NK-92 (cell line): Measurements from ENCODE around the gene UBFD1.
"Not testable (repeated sequence)": the region's sequence is repeated elsewhere in the genome, so short reads cannot be mapped to it uniquely, and the experiment has no call there.

ENCODE experiments used
- DNase-seq: peaks from one replicate; lab custom pipeline; 2025; ENCODE audit not compliant: unreplicated experiment; lab: John Stamatoyannopoulos, UW

Gene UBFD1

DNA sequence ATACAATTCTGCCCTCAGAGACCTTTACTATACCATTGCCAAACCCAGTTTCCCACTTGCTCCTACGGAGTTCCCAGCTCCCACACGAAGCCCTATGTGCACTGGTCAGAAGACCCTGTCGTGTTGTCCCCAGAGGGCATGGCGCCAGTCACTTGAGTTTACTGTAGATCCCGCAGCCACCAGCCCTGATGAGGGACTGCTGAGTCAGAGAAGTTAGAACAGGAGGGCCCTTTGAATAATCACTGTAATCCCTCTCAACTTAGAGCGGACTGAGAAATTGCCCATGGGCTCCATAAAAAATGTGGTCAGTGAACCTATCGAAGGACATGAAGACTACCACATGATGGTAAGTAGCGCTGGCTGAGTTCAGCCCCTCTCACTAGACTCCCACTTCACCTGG lies 9.2 kb downstream of the UBFD1 start:
- no peak for DNase-seq

DNA sequence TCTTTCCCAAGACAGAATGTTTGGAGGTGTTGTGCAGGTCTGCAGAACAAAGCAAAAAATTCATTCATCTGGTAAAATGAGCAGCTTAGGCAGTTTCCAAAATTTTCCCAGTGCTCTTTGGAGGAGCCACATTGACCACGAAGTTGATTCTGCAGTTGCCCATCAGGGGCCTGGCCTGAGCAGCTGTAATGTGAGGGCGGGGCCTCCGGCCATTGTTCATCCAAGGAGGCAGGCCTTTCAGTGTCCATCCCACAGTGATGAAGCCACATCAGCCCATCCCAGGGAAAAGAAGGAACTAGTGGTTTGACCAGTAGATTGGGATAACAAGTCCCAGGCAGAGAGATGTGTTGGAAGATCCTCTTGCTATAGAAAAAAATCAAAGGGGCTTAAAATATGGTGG lies 10.1 kb downstream of the UBFD1 start:
- DNase-seq = no peak

- DNase-seq = no peak
Measured at GRCh38 chr16:23570992-23571632, 13.6 kb downstream of the UBFD1 start.

- no peak for DNase-seq
Measured at GRCh38 chr16:23571895-23572294, 14.4 kb downstream of the UBFD1 start.

DNA sequence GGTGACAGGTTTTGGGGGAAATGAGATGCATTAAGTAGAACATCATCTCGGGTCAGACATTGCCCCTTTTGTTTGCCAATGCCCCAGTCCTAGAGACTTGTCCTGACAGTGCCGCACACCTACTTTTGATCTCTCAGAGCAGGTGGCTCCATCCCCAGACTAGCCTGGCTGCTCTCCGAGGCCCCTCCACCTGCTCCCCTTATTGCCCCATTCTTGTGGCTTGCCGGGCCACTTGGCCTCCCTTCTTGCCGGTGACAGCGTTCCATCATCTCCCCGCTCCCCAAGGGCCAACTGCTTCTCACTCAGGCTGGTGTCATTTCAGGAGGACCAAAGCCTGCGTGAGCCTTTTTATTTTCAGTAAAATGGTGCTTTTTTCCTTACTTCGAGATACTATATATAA lies 14.9 kb downstream of the UBFD1 start:
- no peak for DNase-seq

- DNase-seq = no peak
Measured at GRCh38 chr16:23573817-23574216, 16.3 kb downstream of the UBFD1 start.

DNA sequence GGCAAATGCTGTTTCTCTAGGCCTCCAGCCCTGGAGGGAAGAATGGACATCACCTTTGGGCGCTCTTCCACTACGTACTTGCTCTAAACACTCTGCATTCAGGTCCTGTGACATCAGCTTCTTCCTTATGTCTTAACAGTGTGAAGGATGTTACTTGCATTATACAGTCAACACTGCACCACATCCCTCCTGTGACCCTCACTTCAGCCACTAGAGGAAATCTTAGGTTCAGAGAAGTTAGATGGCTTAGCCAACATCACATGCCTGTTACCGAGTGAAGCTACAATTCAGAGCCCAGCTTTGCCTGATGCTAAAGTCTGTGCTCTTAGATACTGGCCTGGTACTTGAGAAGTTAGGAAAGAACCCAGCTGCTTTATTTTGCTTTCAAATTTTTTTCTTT lies 18.3 kb downstream of the UBFD1 start:
- DNase-seq = no peak

- DNase-seq = no peak
Measured at GRCh38 chr16:23577493-23577892, 20.0 kb downstream of the UBFD1 start.

GRCh38 chr16:23578101-23578830 lies 20.7 kb downstream of the UBFD1 start:
- DNase-seq = no peak

DNA sequence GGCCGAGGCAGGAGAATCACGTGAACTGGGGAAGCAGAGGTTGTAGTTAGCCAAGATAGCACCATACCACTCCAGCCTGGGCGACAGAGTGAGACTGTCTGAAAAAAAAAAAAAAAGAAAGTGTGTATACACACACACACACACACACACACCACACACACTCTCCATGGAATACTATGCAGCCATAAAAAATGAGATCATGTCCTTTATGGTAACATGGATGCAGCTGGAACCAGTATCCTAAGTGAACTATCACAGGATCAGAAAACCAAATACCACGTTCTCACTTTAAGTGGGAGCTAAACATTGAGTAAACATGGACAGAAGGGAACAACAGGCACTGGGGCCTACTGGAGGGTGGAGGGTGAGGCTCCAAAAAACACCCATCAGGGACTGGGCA lies 21.8 kb downstream of the UBFD1 start:
- DNase-seq = no peak

DNA sequence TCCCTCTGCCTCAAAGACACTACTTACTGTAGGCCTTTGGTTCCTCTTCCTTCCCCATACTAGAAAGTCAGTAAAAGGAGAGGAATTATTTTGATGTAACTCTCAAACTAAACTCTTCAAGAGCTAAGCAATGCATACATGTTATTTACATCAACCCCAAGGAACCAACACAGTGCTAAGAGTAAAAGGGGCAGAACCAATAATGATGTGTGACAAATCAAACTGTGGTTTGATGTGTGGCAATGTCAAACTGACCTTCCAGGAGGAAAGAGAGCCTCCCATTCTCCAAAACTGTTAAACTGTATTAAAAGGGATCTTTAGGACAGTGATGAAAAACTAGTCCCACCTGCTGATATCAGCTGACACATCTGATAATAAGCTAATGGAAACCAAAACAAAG lies 22.9 kb downstream of the UBFD1 start:
- DNase-seq = no peak

DNA sequence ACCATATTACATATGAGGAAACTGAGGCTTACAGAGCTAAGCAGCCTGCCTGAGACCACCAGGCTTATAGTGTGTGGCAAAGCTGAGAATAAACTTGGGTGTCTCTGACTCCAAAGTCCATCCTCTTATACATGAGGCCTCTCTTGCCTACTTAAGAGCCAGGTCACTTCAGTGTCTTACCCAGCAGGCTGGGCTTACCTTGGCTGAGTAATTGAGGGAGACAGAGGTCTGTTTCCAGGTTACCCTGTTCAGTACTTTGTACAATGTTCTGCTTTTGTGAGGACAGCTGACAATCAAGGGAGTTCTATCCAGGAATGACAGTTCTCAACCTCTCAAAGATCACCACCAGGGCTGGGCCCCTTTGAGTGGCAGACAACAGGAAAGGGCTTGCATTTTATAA lies 24.2 kb downstream of the UBFD1 start:
- DNase-seq = no peak

- not testable (repeated sequence) for DNase-seq
Measured at GRCh38 chr16:23583271-23583670, 25.7 kb downstream of the UBFD1 start.

DNA sequence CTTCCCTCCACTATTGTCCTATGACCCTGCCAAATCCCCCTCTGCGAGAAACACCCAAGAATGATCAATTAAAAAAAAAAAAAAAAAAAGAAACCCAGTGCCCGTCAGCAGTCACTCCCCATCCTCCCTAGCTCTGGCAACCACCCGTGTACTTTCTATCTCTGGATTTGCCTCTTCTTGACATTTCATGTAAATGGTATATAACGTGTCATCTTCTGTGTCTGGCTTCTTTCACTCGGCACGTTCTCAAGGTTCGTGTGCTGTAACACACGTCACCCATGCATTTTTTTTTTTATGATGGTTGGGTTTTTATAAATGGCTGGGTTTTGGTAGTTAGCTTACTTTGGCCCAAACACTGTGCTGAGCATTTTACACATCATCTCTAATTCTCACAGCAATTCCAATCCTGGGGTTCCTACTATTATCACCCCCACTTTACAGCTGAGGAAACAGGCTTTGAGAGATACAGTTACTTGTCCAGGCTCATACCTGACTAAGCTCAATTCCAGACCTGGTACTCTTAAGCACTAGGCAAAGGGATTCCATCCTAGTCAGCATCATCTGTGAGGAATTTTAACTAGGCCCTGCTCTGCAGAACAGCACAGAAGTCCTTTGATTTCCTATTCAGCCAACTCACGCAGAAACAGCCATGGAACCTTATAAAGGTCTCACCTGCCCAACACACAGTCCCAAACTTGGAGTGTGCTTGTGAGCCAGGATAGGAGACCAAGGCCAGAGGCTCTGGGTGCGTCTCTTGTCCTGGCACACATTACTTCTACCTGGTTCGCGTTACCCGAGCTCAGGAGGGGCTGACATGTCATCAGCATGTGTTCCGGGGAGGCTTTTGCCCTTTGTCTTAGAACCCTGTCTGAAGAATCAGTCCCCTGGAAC lies 26.9 kb downstream of the UBFD1 start:
- no peak for DNase-seq

GRCh38 chr16:23587726-23588125 lies 30.2 kb downstream of the UBFD1 start:
- no peak for DNase-seq

- no peak for DNase-seq
Measured at GRCh38 chr16:23590181-23590580, 32.7 kb downstream of the UBFD1 start.

GRCh38 chr16:23594186-23594585 lies 36.7 kb downstream of the UBFD1 start:
- no peak for DNase-seq

DNA sequence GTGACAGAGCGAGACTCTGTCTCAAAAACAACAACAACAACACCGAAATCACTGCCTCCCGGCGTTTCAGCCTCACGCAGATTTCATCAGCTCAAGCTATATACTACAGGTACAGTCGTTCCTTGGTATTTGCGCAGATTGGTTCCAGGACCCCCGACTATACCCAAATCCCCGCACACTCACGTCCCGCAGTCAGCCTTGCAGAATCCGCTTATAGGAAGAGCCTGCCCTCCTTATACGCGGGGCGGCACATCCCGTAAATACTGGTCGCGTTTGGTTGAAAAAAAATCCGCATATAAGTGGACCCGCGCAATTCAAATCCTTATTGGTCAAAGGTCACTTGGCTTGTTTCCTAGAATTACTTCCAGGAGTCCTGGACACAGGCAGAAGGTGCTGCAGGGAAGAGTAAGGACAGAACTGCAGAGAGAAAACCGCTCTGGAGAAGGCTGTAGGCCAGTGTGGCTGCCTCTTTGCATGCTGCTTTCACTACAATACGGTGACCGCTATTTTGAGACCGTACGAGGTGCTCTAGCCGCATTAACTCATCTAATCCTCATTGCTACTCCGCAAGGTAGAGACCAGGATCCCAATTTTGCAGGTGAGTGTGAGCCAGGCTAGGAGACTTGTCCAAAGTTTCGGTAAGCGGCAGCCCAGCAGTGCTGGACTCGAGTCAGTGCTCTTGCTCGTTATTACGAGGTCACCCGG lies 37.9 kb downstream of the UBFD1 start:
- DNase-seq = no peak

DNA sequence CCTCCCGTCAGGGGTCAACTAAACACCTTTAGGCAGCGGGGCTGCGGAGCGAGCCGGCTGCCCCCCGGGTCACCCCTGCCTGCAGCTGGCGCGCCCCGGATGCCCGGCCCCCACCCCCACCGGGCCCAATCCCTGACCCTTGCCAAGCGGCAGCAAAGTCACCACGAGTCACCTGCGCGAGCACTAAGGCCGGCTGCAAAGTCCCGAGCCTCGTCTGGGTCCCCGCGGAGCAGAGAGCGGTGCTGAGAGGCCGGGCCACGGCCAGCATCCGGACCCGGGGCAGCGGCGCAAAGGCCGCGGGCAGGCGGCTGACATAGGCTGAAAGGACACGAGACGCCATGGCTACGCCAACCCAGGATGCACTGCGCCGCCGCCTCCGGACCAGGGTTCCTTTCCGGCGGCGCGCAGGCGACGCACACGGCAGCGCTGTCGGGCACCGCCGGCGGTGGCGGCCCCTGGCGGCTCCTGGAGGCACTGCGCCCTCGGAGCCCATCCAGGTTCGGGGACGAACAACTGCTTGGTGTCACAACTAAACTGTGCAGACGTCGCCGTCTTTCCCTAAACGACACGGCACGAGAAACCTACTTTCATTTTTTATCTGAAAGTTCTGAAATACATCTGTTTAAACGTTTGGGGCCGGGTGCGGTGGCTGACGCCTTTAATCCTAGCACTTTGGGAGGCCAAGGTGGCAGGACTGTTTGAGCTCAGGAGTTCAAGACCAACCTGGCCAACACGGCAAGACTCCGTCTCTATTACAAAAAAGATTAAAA lies 38.6 kb downstream of the UBFD1 start, which contains the start of gene NDUFAB1:
Gene NDUFAB1 (minus strand): TSS at position 366 of the 770 bp plus-strand sequence. CDS start 26 bp downstream, at position 340.
- DNase-seq = peak; percentile 16

DNA sequence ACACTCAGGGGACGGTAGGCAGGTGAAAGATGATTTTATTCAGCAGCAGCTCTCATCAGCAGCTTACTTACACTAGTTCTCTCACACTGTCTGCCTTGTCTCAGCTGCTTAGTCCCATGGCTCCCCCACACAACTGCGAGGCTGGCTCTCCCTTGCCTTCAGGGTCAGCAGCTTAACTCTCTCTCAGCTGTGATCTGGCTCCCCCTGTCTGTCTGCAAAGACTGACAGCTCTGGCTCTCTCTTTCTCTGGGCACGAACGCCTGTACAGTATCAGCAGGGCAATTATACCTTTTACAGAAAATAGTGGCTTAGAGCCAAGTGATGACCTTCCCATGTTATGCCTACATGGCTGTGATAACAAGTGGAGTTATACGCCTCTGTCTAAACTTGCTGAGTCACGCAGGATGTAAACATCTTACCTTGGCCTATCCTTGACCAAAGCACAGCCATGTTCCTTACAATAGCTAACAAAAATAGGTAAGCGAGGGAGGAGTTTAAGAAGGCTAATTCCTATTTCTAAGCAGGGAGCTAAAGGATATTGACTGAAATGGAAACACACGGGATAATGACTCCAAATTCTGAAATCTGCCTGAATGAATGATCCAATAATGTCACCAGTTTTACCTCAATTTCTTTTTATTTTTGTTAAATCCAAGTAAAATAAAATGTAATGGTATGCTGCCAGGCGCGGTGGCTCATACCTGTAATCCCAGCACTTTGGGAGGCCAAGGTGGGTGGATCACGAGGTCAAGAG lies 39.7 kb downstream of the UBFD1 start:
- no peak for DNase-seq
